ENCODE measurements around the gene IL6ST.
A peak's percentile ranks its signal among the peaks of the same experiment; 100 is the strongest.
"Not testable (repeated sequence)": the region's sequence is repeated elsewhere in the genome, so short reads cannot be mapped to it uniquely, and the experiment has no call there.

Gene IL6ST

GRCh38 chr5:55994495-55994997 lies at the start of gene IL6ST:
TSS of gene IL6ST (minus strand) at chr5:55994963. CDS start at chr5:55976278, 18,685 bp downstream.
- peak within 1 kb of the TSS; percentile 95 for H3K4me3 ChIP-seq (ENCODE audit: low read depth, low read length)
- TF ChIP-seq CTCF (IDR thresholded peaks at IDR 0.05; ENCODE audit: borderline replicate concordance, insufficient read depth, low read depth, low read length): no peak

- TF ChIP-seq CTCF (IDR thresholded peaks at IDR 0.05; ENCODE audit: borderline replicate concordance, insufficient read depth, low read depth, low read length): no peak
- no peak overlapping the region for H3K4me3 ChIP-seq (ENCODE audit: low read depth, low read length)
Observed at GRCh38 chr5:56039985-56040384, 45.2 kb upstream of the IL6ST start.

GRCh38 chr5:56038206-56038605 lies 43.4 kb upstream of the IL6ST start:
- not testable (repeated sequence) for H3K4me3 ChIP-seq (ENCODE audit: low read depth, low read length)

- no peak for TF ChIP-seq CTCF (IDR thresholded peaks at IDR 0.05; ENCODE audit: borderline replicate concordance, insufficient read depth, low read depth, low read length)
- H3K4me3 ChIP-seq (ENCODE audit: low read depth, low read length): no peak overlapping the region
Observed at GRCh38 chr5:56037531-56038010, 42.8 kb upstream of the IL6ST start.

- H3K4me3 ChIP-seq (ENCODE audit: low read depth, low read length): not testable (repeated sequence)
Observed at GRCh38 chr5:56035394-56035793, 40.6 kb upstream of the IL6ST start.

- not testable (repeated sequence) for H3K4me3 ChIP-seq (ENCODE audit: low read depth, low read length)
Observed at GRCh38 chr5:56029871-56030630, 35.3 kb upstream of the IL6ST start.

GRCh38 chr5:56029457-56029856 lies 34.7 kb upstream of the IL6ST start:
- no peak for TF ChIP-seq CTCF (IDR thresholded peaks at IDR 0.05; ENCODE audit: borderline replicate concordance, insufficient read depth, low read depth, low read length)
- no peak overlapping the region for H3K4me3 ChIP-seq (ENCODE audit: low read depth, low read length)

GRCh38 chr5:56028708-56029107 lies 33.9 kb upstream of the IL6ST start:
- no peak for TF ChIP-seq CTCF (IDR thresholded peaks at IDR 0.05; ENCODE audit: borderline replicate concordance, insufficient read depth, low read depth, low read length)
- no peak overlapping the region for H3K4me3 ChIP-seq (ENCODE audit: low read depth, low read length)

All from GM12875 (cell line).